WTC11 (cell line): ENCODE results near the gene IL1R1. TPM values are rescaled to one million over a fixed set of nuclear protein-coding genes. Genes with fewer than 3 reads are reported as not detected.
A peak's percentile ranks its signal among the peaks of the same experiment; 100 is the strongest.

Experiments
- ATAC-seq: fragments of 200-7000 bp; cut with Tn5 transposase; 2 replicates; pipeline ENCODE4 v1.10.0; 2021; ENCODE audit warnings: mild to moderate bottlenecking, moderate library complexity
- CTCF ChIA-PET: fragments of 300-600 bp; sonication (Branson Sonifier 250); formaldehyde crosslinking; loops from one replicate; lab custom pipeline; 2021; ENCODE audit warnings: antibody characterized with exemption; lab: Charles Lee
- POLR2A ChIA-PET: fragments of 350-600 bp; sonication (Branson Sonifier 250); formaldehyde crosslinking; loops from one replicate; lab custom pipeline; 2021; ENCODE audit warnings: antibody characterized with exemption; lab: Charles Lee
- DNase-seq: peaks from one replicate; pipeline ENCODE4 v3.0.0; 2021; ENCODE audit warnings: low spot score
- H3K27ac Mint-ChIP-seq: 2 replicates; pipeline ENCODE4 v1.8.0; 2021; ENCODE audit warnings: mixed read lengths
- H3K27me3 Mint-ChIP-seq: 2 replicates; pipeline ENCODE4 v1.8.0; 2021; ENCODE audit warnings: low read depth, mild to moderate bottlenecking, moderate library complexity, mixed read lengths
- H3K36me3 Mint-ChIP-seq: 2 replicates; pipeline ENCODE4 v1.8.0; 2021; ENCODE audit warnings: mixed read lengths
- H3K4me1 Mint-ChIP-seq: 2 replicates; pipeline ENCODE4 v1.8.0; 2022; ENCODE audit warnings: mixed read lengths
- H3K4me3 Mint-ChIP-seq: 2 replicates; pipeline ENCODE4 v1.8.0; 2021; ENCODE audit warnings: mild to moderate bottlenecking, moderate library complexity, mixed read lengths
- H3K9me3 Mint-ChIP-seq: 2 replicates; pipeline ENCODE4 v1.8.0; 2021; ENCODE audit warnings: mixed read lengths
- CREM ChIP-seq: sonication (generic); formaldehyde crosslinking; IDR thresholded peaks from 2 replicates; pipeline ENCODE4 v1.8.1; 2022; ENCODE audit warnings: mild to moderate bottlenecking, missing genetic modification reagents, moderate library complexity
- E2F5 ChIP-seq: sonication (generic); formaldehyde crosslinking; IDR thresholded peaks from 2 replicates; pipeline ENCODE4 v1.8.1; 2022; ENCODE audit warnings: mild to moderate bottlenecking, moderate library complexity, missing genetic modification reagents
- ELF4 ChIP-seq: sonication (generic); formaldehyde crosslinking; IDR thresholded peaks from 2 replicates; pipeline ENCODE4 v1.8.1; 2022; ENCODE audit warnings: low read depth, mild to moderate bottlenecking, moderate library complexity, missing genetic modification reagents
- ERG ChIP-seq: fragments of 250-450 bp; sonication (Bioruptor Pico); IDR thresholded peaks from 2 replicates; pipeline ENCODE4 v1.8.0; 2021; ENCODE audit warnings: mild to moderate bottlenecking
- GABPB1 ChIP-seq: sonication (generic); formaldehyde crosslinking; IDR thresholded peaks from 2 replicates; pipeline ENCODE4 v1.8.1; 2023; ENCODE audit warnings: mild to moderate bottlenecking, missing genetic modification reagents
- IRF2 ChIP-seq: sonication (generic); formaldehyde crosslinking; IDR thresholded peaks from 2 replicates; pipeline ENCODE4 v1.8.0; 2022; ENCODE audit warnings: low read depth, missing genetic modification reagents, borderline replicate concordance
- JAZF1 ChIP-seq: fragments of 250-450 bp; sonication (Bioruptor Pico); IDR thresholded peaks from 2 replicates; pipeline ENCODE4 v1.9.0; 2021; ENCODE audit warnings: moderate library complexity, mild to moderate bottlenecking, inconsistent platforms
- MXD4 ChIP-seq: fragments of 250-450 bp; sonication (Bioruptor Pico); IDR thresholded peaks from 2 replicates; pipeline ENCODE4 v1.8.0; 2021; ENCODE audit warnings: mild to moderate bottlenecking, moderate library complexity, borderline replicate concordance
- PRDM15 ChIP-seq: sonication (generic); formaldehyde crosslinking; IDR thresholded peaks from 2 replicates; pipeline ENCODE4 v1.8.0; 2022; ENCODE audit warnings: missing genetic modification reagents
- STAT6 ChIP-seq: sonication (generic); formaldehyde crosslinking; conservative IDR thresholded peaks from 2 replicates; pipeline ENCODE4 v1.8.1; 2023; ENCODE audit warnings: mild to moderate bottlenecking, low read depth, missing genetic modification reagents, moderate library complexity
- TEAD1 ChIP-seq: sonication (generic); formaldehyde crosslinking; IDR thresholded peaks from 2 replicates; pipeline ENCODE4 v1.8.0; 2022; ENCODE audit warnings: mild to moderate bottlenecking, missing genetic modification reagents
- ZNF121 ChIP-seq: sonication (generic); formaldehyde crosslinking; IDR thresholded peaks from 2 replicates; pipeline ENCODE4 v1.8.0; 2023; ENCODE audit warnings: missing genetic modification reagents
- ZNF512 ChIP-seq: sonication (generic); formaldehyde crosslinking; IDR thresholded peaks from 2 replicates; pipeline ENCODE4 v1.8.1; 2022; ENCODE audit warnings: missing genetic modification reagents, borderline replicate concordance
- ZSCAN18 ChIP-seq: fragments of 250-450 bp; sonication (Bioruptor Pico); IDR thresholded peaks from 2 replicates; pipeline ENCODE4 v2.1.2; 2022; ENCODE audit warnings: mild to moderate bottlenecking, moderate library complexity
- total RNA-seq: library from RNA; stranded (reverse); gene quantifications from 3 replicates; pipeline ENCODE4 v1.2.3, GENCODE V29; 2021
- TF ChIP-seq, protein P1 (sequence below): sonication (generic); formaldehyde crosslinking; IDR thresholded peaks from 2 replicates; pipeline ENCODE4 v1.8.1; 2022; ENCODE audit warnings: mild to moderate bottlenecking, missing genetic modification reagents, moderate library complexity, borderline replicate concordance
- TF ChIP-seq, protein P2 (sequence below): fragments of 250-450 bp; sonication (Bioruptor Pico); IDR thresholded peaks from 2 replicates; pipeline ENCODE4 v1.9.0; 2021; ENCODE audit warnings: mild to moderate bottlenecking

Gene IL1R1
- total RNA-seq, 1 experiment from 2014 or later = 0.37 TPM

DNA sequence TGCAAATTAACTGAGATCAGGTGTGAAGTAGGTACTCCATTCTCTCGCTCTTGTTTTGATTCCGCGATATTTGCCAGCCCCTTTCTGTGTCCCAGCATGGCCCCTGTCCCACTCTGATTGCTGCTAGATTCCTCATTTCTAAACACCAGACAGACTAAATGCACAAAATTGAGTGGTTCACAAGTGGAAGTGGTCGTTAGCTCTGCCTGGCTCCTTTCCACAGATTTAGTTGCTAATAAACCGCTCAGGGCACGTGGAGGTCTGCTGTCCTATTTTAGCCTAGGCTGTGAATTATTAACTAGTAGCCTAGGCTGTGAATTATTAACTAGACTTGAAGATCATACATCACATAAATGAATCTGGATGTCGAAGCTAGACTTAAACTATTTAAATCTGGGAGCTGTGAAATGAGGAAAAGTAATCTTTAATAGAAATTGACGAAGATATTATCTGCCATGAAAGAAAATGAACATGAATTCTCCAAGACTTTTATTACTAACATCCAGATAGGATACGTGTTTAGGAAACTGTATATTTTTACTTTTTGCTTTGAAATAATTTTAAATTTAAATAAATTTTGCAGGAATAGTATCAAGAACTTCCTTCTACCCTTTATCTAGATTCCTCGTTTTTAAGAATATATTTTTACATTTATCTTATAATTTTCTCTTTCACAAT, 48.0 kb downstream of the IL1R1 start:
- Mint-ChIP-seq H3K27ac (no peak overlapping the region), H3K36me3 (peaks cover 2% of the 10 kb centered on the region; the same call in 1 of the 2 replicates), H3K4me1 (peaks cover 3% of the 10 kb centered on the region; the same call in 1 of the 2 replicates), H3K9me3 (peaks cover 3% of the 10 kb centered on the region), H3K4me3 (no peak overlapping the region), H3K27me3 (peaks cover 44% of the 10 kb centered on the region)
- no peak for ATAC-seq
- DNase-seq = no peak
- POLR2A ChIA-PET = no interaction called here
- CTCF ChIA-PET = no interaction called here
- TF ChIP-seq GABPB1 (CRISPR knock-in tag) (0 out of 2 replicates have a peak, but pooled peaks have one; percentile 39), STAT6 (CRISPR knock-in tag) (no peak), ERG (CRISPR knock-in tag) (no peak), E2F5 (no peak)
- TF ChIP-seq, protein P1, sequence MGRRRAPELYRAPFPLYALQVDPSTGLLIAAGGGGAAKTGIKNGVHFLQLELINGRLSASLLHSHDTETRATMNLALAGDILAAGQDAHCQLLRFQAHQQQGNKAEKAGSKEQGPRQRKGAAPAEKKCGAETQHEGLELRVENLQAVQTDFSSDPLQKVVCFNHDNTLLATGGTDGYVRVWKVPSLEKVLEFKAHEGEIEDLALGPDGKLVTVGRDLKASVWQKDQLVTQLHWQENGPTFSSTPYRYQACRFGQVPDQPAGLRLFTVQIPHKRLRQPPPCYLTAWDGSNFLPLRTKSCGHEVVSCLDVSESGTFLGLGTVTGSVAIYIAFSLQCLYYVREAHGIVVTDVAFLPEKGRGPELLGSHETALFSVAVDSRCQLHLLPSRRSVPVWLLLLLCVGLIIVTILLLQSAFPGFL (CRISPR knock-in tag) = no peak

DNA sequence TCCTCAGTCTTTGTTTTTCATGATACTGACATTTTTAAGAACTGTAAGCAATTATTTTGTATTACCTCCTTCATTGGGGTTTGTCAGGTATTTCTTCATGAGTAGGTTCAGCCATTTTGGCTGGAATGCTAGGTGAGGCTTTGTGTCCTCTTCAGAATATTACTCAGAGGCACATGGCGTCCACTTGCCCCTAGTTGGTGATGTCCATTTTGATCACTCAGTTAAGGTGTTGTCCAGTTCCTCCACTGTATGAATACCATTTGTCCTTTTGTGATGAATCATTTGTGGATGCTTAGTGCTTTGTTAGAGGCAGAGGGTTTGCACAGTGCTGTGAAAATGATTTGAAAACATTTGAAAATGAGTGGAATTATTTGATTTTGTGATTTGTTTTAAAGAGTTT, 49.0 kb downstream of the IL1R1 start:
- no peak for ATAC-seq
- peaks cover 35% of the 10 kb centered on the region for H3K27me3 Mint-ChIP-seq
- H3K4me3 Mint-ChIP-seq = no peak overlapping the region
- TF ChIP-seq MXD4 (no peak), PRDM15 (no peak), TEAD1 (CRISPR knock-in tag) (no peak), ZSCAN18 (CRISPR knock-in tag) (no peak), ZNF512 (CRISPR knock-in tag) (no peak), ZNF121 (CRISPR knock-in tag) (no peak), ELF4 (CRISPR knock-in tag) (no peak), JAZF1 (CRISPR knock-in tag) (no peak), IRF2 (CRISPR knock-in tag) (no peak), CREM (no peak), E2F5 (no peak)
- TF ChIP-seq, protein P2, sequence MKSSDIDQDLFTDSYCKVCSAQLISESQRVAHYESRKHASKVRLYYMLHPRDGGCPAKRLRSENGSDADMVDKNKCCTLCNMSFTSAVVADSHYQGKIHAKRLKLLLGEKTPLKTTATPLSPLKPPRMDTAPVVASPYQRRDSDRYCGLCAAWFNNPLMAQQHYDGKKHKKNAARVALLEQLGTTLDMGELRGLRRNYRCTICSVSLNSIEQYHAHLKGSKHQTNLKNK (CRISPR knock-in tag) = no peak
- TF ChIP-seq, protein P1 (CRISPR knock-in tag) = no peak
- TF ChIP-seq, all 79 proteins: peak for 0
- H3K4me1 Mint-ChIP-seq = peaks cover 3% of the 10 kb centered on the region; the same call in 1 of the 2 replicates
- no peak overlapping the region for H3K27ac Mint-ChIP-seq
- no peak for DNase-seq
- peaks cover 3% of the 10 kb centered on the region for H3K9me3 Mint-ChIP-seq
- H3K36me3 Mint-ChIP-seq = peaks cover 2% of the 10 kb centered on the region; the same call in 1 of the 2 replicates
- ChIA-PET POLR2A (no interaction called here), CTCF (no interaction called here)
